A549 treated with AZD9567 at 1 μM for 4 hours (cell line): ENCODE data around the gene CLSTN1. TPM values are rescaled to one million over a fixed set of nuclear protein-coding genes. Genes with fewer than 3 reads are reported as not detected.

ENCODE experiments used
- total RNA-seq: library from RNA; stranded (reverse); fragments of 200-300 nt; extraction: Qiagen RNA extraction; gene quantifications from 5 replicates; pipeline ENCODE4 v1.2.3, GENCODE V29; 2022; ENCODE audit not compliant: insufficient read depth

CLSTN1 gene
- 57.5 to 62.7 TPM (median 61.2 TPM) in 5 replicates for total RNA-seq

GRCh38 chr1:9823943-9824701, at the start of gene CLSTN1:
Gene CLSTN1, minus strand, starts transcription at chr1:9823965. Its CDS starts 232 bp downstream, at chr1:9823733.

Other genes with a start within 250 kb of the CLSTN1 start
- gene TMEM201, start 235.1 kb downstream of the CLSTN1 start, total RNA-seq = 12.6 to 16.4 TPM (median 15.0 TPM) in 5 replicates
- 7.5 to 8.2 TPM (median 8.0 TPM) in 5 replicates for gene PIK3CD, start 172.2 kb downstream of the CLSTN1 start, total RNA-seq
- gene CTNNBIP1, start 86.3 kb upstream of the CLSTN1 start, total RNA-seq = 3.9 to 10.4 TPM (median 9.0 TPM) in 5 replicates
- 17.9 to 33.2 TPM (median 18.8 TPM) in 5 replicates for gene LZIC, start 119.4 kb upstream of the CLSTN1 start, total RNA-seq
- gene NMNAT1, start 119.5 kb upstream of the CLSTN1 start, total RNA-seq = 2.4 to 7.5 TPM (median 2.9 TPM) in 5 replicates
- 4.7 to 6.5 TPM (median 6.0 TPM) in 4 of 5 replicates, not detected in the other for gene RBP7, start 173.3 kb upstream of the CLSTN1 start, total RNA-seq
- 11.8 to 13.2 TPM (median 13.0 TPM) in 5 replicates for gene UBE4B, start 209.0 kb upstream of the CLSTN1 start, total RNA-seq